ENCODE results near the gene PARP4. TPM values are rescaled to one million over a fixed set of nuclear protein-coding genes. Genes with fewer than 3 reads are reported as not detected.

The PARP4 gene
- polyA plus RNA-seq, 1 donor from 2014 or later, result 0.76 TPM

GRCh38 chr13:24493356-24493755 lies 19.2 kb downstream of the PARP4 start:
- H3K4me3 ChIP-seq (ENCODE audit: low read length), result no peak overlapping the region
- H3K4me2 ChIP-seq (ENCODE audit: low read length), result no peak overlapping the region
- no peaks in the 10 kb centered on the region for H3K79me2 ChIP-seq (replicated peaks; ENCODE audit: insufficient read depth, low read length)
- no peak for TF ChIP-seq SMC3 (conservative IDR thresholded peaks at IDR 0.05; ENCODE audit: poor library complexity)
- TF ChIP-seq REST (IDR thresholded peaks at IDR 0.05; ENCODE audit: borderline replicate concordance), result no peak
- no peak for TF ChIP-seq RAD21 (conservative IDR thresholded peaks at IDR 0.05)
- TF ChIP-seq EZH2 (IDR thresholded peaks at IDR 0.05; ENCODE audit: borderline replicate concordance, insufficient read depth, low read length, poor library complexity, severe bottlenecking), result no peak
- no peaks in the 10 kb centered on the region for H3K9me3 ChIP-seq (ENCODE audit: low read length)
- H3K27ac ChIP-seq (ENCODE audit: low read length), result no peak overlapping the region
- no peaks in the 10 kb centered on the region for H4K20me1 ChIP-seq (ENCODE audit: insufficient read depth)
- H3F3A ChIP-seq (ENCODE audit: insufficient read depth, low read length, poor library complexity, severe bottlenecking), result no peaks in the 10 kb centered on the region
- no peaks in the 10 kb centered on the region for H3K27me3 ChIP-seq (ENCODE audit: insufficient read depth, low read depth, low read length)
- H3K9me2 ChIP-seq (ENCODE audit: insufficient read depth, low read length), result no peaks in the 10 kb centered on the region
- H3K9ac ChIP-seq (ENCODE audit: low read length), result no peak overlapping the region
- H3K36me3 ChIP-seq (ENCODE audit: insufficient read depth, low read length), result no peaks in the 10 kb centered on the region
- H2AFZ ChIP-seq (ENCODE audit: low read depth, low read length), result no peak overlapping the region

- Histone ChIP-seq H3K4me2 (ENCODE audit: low read length) (no peak overlapping the region), H3K36me3 (ENCODE audit: insufficient read depth, low read length) (no peaks in the 10 kb centered on the region), H3K9me2 (ENCODE audit: insufficient read depth, low read length) (no peaks in the 10 kb centered on the region), H2AFZ (ENCODE audit: low read depth, low read length) (no peak overlapping the region), H3K9me3 (ENCODE audit: low read length) (no peaks in the 10 kb centered on the region), H3K27me3 (ENCODE audit: insufficient read depth, low read depth, low read length) (no peaks in the 10 kb centered on the region), H3K4me3 (ENCODE audit: low read length) (no peak overlapping the region), H3K79me2 (replicated peaks; ENCODE audit: insufficient read depth, low read length) (no peaks in the 10 kb centered on the region), H3K27ac (ENCODE audit: low read length) (no peak overlapping the region), H3F3A (ENCODE audit: insufficient read depth, low read length, poor library complexity, severe bottlenecking) (no peaks in the 10 kb centered on the region), H4K20me1 (ENCODE audit: insufficient read depth) (no peaks in the 10 kb centered on the region), H3K9ac (ENCODE audit: low read length) (no peak overlapping the region)
- TF ChIP-seq TAF1 (IDR thresholded peaks at IDR 0.05; ENCODE audit: low read depth) (no peak), SMC3 (conservative IDR thresholded peaks at IDR 0.05; ENCODE audit: poor library complexity) (no peak), REST (IDR thresholded peaks at IDR 0.05; ENCODE audit: borderline replicate concordance) (no peak), EZH2 (IDR thresholded peaks at IDR 0.05; ENCODE audit: borderline replicate concordance, insufficient read depth, low read length, poor library complexity, severe bottlenecking) (no peak), MXI1 (conservative IDR thresholded peaks at IDR 0.05; ENCODE audit: poor library complexity, severe bottlenecking) (no peak), EP300 (conservative IDR thresholded peaks at IDR 0.05; ENCODE audit: poor library complexity, severe bottlenecking) (no peak), RAD21 (conservative IDR thresholded peaks at IDR 0.05) (no peak), POLR2AphosphoS5 (IDR thresholded peaks at IDR 0.05) (no peak), CTCF (IDR thresholded peaks at IDR 0.05; ENCODE audit: poor library complexity, severe bottlenecking) (no peak)
These were observed 20.7 kb downstream of the PARP4 start for GRCh38 chr13:24491845-24492244.

All from neural cell (in vitro differentiated cells).